ENCODE measurements around the gene STEAP4.

STEAP4 gene

GRCh38 chr7:88306590-88307048 lies at the start of gene STEAP4:
Gene STEAP4, minus strand, starts transcription at chr7:88306894. Its CDS starts 22,625 bp downstream, at chr7:88284269.
- peak; percentile 15 for DNase-seq (ENCODE audit: low spot score)

GRCh38 chr7:88355011-88355410 lies 48.3 kb upstream of the STEAP4 start:
- DNase-seq (ENCODE audit: low spot score): no peak

- no peak for DNase-seq (ENCODE audit: low spot score)
Observed at GRCh38 chr7:88350118-88350517, 43.4 kb upstream of the STEAP4 start.

- no peak for DNase-seq (ENCODE audit: low spot score)
Observed at GRCh38 chr7:88347517-88347916, 40.8 kb upstream of the STEAP4 start.

GRCh38 chr7:88347090-88347489 lies 40.4 kb upstream of the STEAP4 start:
- DNase-seq (ENCODE audit: low spot score): no peak

- DNase-seq (ENCODE audit: low spot score): no peak
Observed at GRCh38 chr7:88346357-88346756, 39.7 kb upstream of the STEAP4 start.

GRCh38 chr7:88344956-88345832 lies 38.5 kb upstream of the STEAP4 start:
- peak; percentile 20 for DNase-seq (ENCODE audit: low spot score)

GRCh38 chr7:88344271-88344670 lies 37.6 kb upstream of the STEAP4 start:
- no peak for DNase-seq (ENCODE audit: low spot score)

GRCh38 chr7:88339195-88339922 lies 32.7 kb upstream of the STEAP4 start:
- no peak for DNase-seq (ENCODE audit: low spot score)

GRCh38 chr7:88338503-88338902 lies 31.8 kb upstream of the STEAP4 start:
- no peak for DNase-seq (ENCODE audit: low spot score)

- DNase-seq (ENCODE audit: low spot score): no peak
Observed at GRCh38 chr7:88337572-88337971, 30.9 kb upstream of the STEAP4 start.

GRCh38 chr7:88331322-88331721 lies 24.6 kb upstream of the STEAP4 start:
- DNase-seq (ENCODE audit: low spot score): no peak

GRCh38 chr7:88329532-88330463 lies 23.1 kb upstream of the STEAP4 start:
- no peak for DNase-seq (ENCODE audit: low spot score)

- DNase-seq (ENCODE audit: low spot score): no peak
Observed at GRCh38 chr7:88328787-88329186, 22.1 kb upstream of the STEAP4 start.

GRCh38 chr7:88324699-88325098 lies 18.0 kb upstream of the STEAP4 start:
- no peak for DNase-seq (ENCODE audit: low spot score)

GRCh38 chr7:88322151-88322550 lies 15.5 kb upstream of the STEAP4 start:
- DNase-seq (ENCODE audit: low spot score): no peak

GRCh38 chr7:88321694-88322093 lies 15.0 kb upstream of the STEAP4 start:
- DNase-seq (ENCODE audit: low spot score): no peak

GRCh38 chr7:88318196-88318595 lies 11.5 kb upstream of the STEAP4 start:
- DNase-seq (ENCODE audit: low spot score): no peak

GRCh38 chr7:88317422-88317821 lies 10.7 kb upstream of the STEAP4 start:
- no peak for DNase-seq (ENCODE audit: low spot score)

- DNase-seq (ENCODE audit: low spot score): no peak
Observed at GRCh38 chr7:88316456-88316855, 9.8 kb upstream of the STEAP4 start.

- no peak for DNase-seq (ENCODE audit: low spot score)
Observed at GRCh38 chr7:88315522-88315921, 8.8 kb upstream of the STEAP4 start.

- DNase-seq (ENCODE audit: low spot score): no peak
Observed at GRCh38 chr7:88314061-88314491, 7.4 kb upstream of the STEAP4 start.
